H9 (cell line): ENCODE data around the gene CYBRD1. TPM values are rescaled to one million over a fixed set of nuclear protein-coding genes. Genes with fewer than 3 reads are reported as not detected.

Source experiments
- DNase-seq: peaks from one replicate; pipeline ENCODE4 v3.0.0-alpha.2; 2017
- H2AFZ ChIP-seq: one replicate; pipeline ENCODE4 v1.6.1; 2013; ENCODE audit warnings: mild to moderate bottlenecking, low read length, control low read depth, moderate library complexity
- H2AK5ac ChIP-seq: 2 replicates; pipeline ENCODE4 v1.6.1; 2013; ENCODE audit warnings: low read length, control low read depth, mixed read lengths; ENCODE audit not compliant: insufficient read length
- H2BK120ac ChIP-seq: one replicate; pipeline ENCODE4 v1.6.1; 2013; ENCODE audit warnings: low read depth, mild to moderate bottlenecking, low read length, control low read depth, inconsistent platforms; ENCODE audit not compliant: poor library complexity, severe bottlenecking
- H2BK12ac ChIP-seq: 2 replicates; pipeline ENCODE4 v1.6.1; 2013; ENCODE audit warnings: low read length, control low read depth, mixed read lengths, low read depth; ENCODE audit not compliant: insufficient read length
- H2BK15ac ChIP-seq: 2 replicates; pipeline ENCODE4 v1.6.1; 2013; ENCODE audit warnings: low read depth, low read length, control low read depth
- H2BK20ac ChIP-seq: one replicate; pipeline ENCODE4 v1.6.1; 2013; ENCODE audit warnings: low read depth, mild to moderate bottlenecking, low read length, control low read depth, inconsistent platforms; ENCODE audit not compliant: poor library complexity, severe bottlenecking
- H2BK5ac ChIP-seq: 2 replicates; pipeline ENCODE4 v1.6.1; 2013; ENCODE audit warnings: low read length, control low read depth, mixed read lengths; ENCODE audit not compliant: insufficient read length
- H3K14ac ChIP-seq: 2 replicates; pipeline ENCODE4 v1.6.1; 2013; ENCODE audit warnings: low read length, control low read depth; ENCODE audit not compliant: insufficient read depth
- H3K18ac ChIP-seq: 2 replicates; pipeline ENCODE4 v1.6.1; 2013; ENCODE audit warnings: low read depth, mild to moderate bottlenecking, mixed read lengths, low read length, control low read depth; ENCODE audit not compliant: insufficient read length
- H3K23ac ChIP-seq: 2 replicates; pipeline ENCODE4 v1.6.1; 2013; ENCODE audit warnings: low read length, control low read depth, mixed read lengths, low read depth; ENCODE audit not compliant: insufficient read length
- H3K23me2 ChIP-seq: 2 replicates; pipeline ENCODE4 v1.6.1; 2013; ENCODE audit warnings: low read depth, mild to moderate bottlenecking, mixed read lengths, low read length, control low read depth; ENCODE audit not compliant: insufficient read length, poor library complexity, severe bottlenecking
- H3K27ac ChIP-seq: 2 replicates; pipeline ENCODE4 v1.5.1; 2013; ENCODE audit warnings: low read length, control low read depth, mixed read lengths, low read depth; ENCODE audit not compliant: insufficient read length
- H3K27me3 ChIP-seq: 2 replicates; pipeline ENCODE4 v1.6.1; 2013; ENCODE audit warnings: low read length, control low read depth, inconsistent platforms; ENCODE audit not compliant: insufficient read depth
- H3K4ac ChIP-seq: 2 replicates; pipeline ENCODE4 v1.6.1; 2013; ENCODE audit warnings: low read depth, mild to moderate bottlenecking, control low read depth, inconsistent platforms, low read length, moderate library complexity
- H3K4me1 ChIP-seq: 2 replicates; pipeline ENCODE4 v1.6.1; 2013; ENCODE audit warnings: low read length, control low read depth, inconsistent platforms; ENCODE audit not compliant: insufficient read depth
- H3K4me2 ChIP-seq: 2 replicates; pipeline ENCODE4 v1.6.1; 2013; ENCODE audit warnings: low read length, control low read depth, mixed read lengths; ENCODE audit not compliant: insufficient read length, insufficient read depth
- H3K56ac ChIP-seq: 2 replicates; pipeline ENCODE4 v1.6.1; 2013; ENCODE audit warnings: low read depth, mild to moderate bottlenecking, mixed read lengths, low read length, control low read depth; ENCODE audit not compliant: insufficient read length
- H3K79me1 ChIP-seq: 2 replicates; pipeline ENCODE4 v1.6.1; 2013; ENCODE audit warnings: low read depth, mild to moderate bottlenecking, moderate library complexity, low read length, control low read depth, inconsistent platforms; ENCODE audit not compliant: insufficient read depth, poor library complexity, severe bottlenecking
- H3K79me2 ChIP-seq: 2 replicates; pipeline ENCODE4 v1.6.1; 2013; ENCODE audit warnings: low read length, control low read depth, inconsistent platforms; ENCODE audit not compliant: insufficient read depth
- H3K9ac ChIP-seq: 2 replicates; pipeline ENCODE4 v1.6.1; 2013; ENCODE audit warnings: low read length, control low read depth, mixed read lengths; ENCODE audit not compliant: insufficient read length; ENCODE audit errors: extremely low read depth
- H3K9me3 ChIP-seq: one replicate; pipeline ENCODE4 v1.6.1; 2013; ENCODE audit warnings: low read depth, low read length, inconsistent platforms; ENCODE audit not compliant: control insufficient read depth
- H3T11ph ChIP-seq: one replicate; pipeline ENCODE4 v1.6.1; 2013; ENCODE audit warnings: mild to moderate bottlenecking, low read length, control low read depth, inconsistent platforms
- H4K20me1 ChIP-seq: one replicate; pipeline ENCODE4 v1.6.1; 2013; ENCODE audit not compliant: control insufficient read depth, insufficient read length, insufficient read depth
- H4K5ac ChIP-seq: 2 replicates; pipeline ENCODE4 v1.6.1; 2013; ENCODE audit warnings: low read depth, mild to moderate bottlenecking, mixed read lengths, low read length, control low read depth; ENCODE audit not compliant: insufficient read length
- H4K8ac ChIP-seq: replicated peaks from 2 replicates; pipeline ENCODE4 v1.6.1; 2013; ENCODE audit warnings: low read length, control low read depth, mixed read lengths, low read depth; ENCODE audit not compliant: insufficient read length
- H4K91ac ChIP-seq: 2 replicates; pipeline ENCODE4 v1.6.1; 2013; ENCODE audit warnings: low read depth, mild to moderate bottlenecking, moderate library complexity, mixed read lengths, low read length, control low read depth; ENCODE audit not compliant: insufficient read length
- H3K27ac Mint-ChIP-seq, 3 experiments: 2 replicates in 2 of 3; 3 replicates in 1 of 3; pipeline ENCODE4 v1.8.0; 2020 to 2021; ENCODE audit warnings: mixed read lengths in 3 of 3, mild to moderate bottlenecking in 1 of 3, moderate library complexity in 1 of 3
- H3K27me3 Mint-ChIP-seq: 2 replicates; pipeline ENCODE4 v1.8.0; 2021; ENCODE audit warnings: low read depth, mild to moderate bottlenecking, moderate library complexity, mixed read lengths
- H3K36me3 Mint-ChIP-seq, 3 experiments: 2 replicates in 2 of 3; 3 replicates in 1 of 3; pipeline ENCODE4 v1.8.0; 2020 to 2021; ENCODE audit warnings: low read depth in 3 of 3, mixed read lengths in 3 of 3; ENCODE audit not compliant: insufficient read depth in 1 of 3
- H3K4me1 Mint-ChIP-seq, 2 experiments: 2 replicates each; pipeline ENCODE4 v1.8.0; 2020; ENCODE audit warnings: mixed read lengths in 2 of 2
- H3K4me3 Mint-ChIP-seq, 2 experiments: 2 replicates in 1 of 2; 3 replicates in 1 of 2; pipeline ENCODE4 v1.8.0; 2020 to 2021; ENCODE audit warnings: mild to moderate bottlenecking in 2 of 2, mixed read lengths in 2 of 2, moderate library complexity in 1 of 2
- H3K9me3 Mint-ChIP-seq, 2 experiments: 2 replicates in 1 of 2; 3 replicates in 1 of 2; pipeline ENCODE4 v1.8.0; 2020; ENCODE audit warnings: mild to moderate bottlenecking in 2 of 2, mixed read lengths in 2 of 2, moderate library complexity in 1 of 2
- WGBS: extraction: QIAGEN DNeasy Blood & Tissue Kit; methylation state at CpG from one replicate; pipeline ENCODE4 v1.1.7; 2013; ENCODE audit warnings: missing lambda C conversion rate, low lambda C conversion rate, mixed read lengths; ENCODE audit not compliant: insufficient read length; ENCODE audit errors: extremely low coverage; 5-methylcytosine and 5-hydroxymethylcytosine counted together
- long read RNA-seq: library from polyadenylated mRNA; unstranded; transcript quantifications from one replicate; pipeline ENCODE4 v2.0.0, GENCODE V29; 2020
- total RNA-seq: library from RNA; stranded (reverse); gene quantifications from 2 replicates; pipeline ENCODE4 v1.2.1, GENCODE V29; 2021
- TF ChIP-seq, protein P1 (sequence below): fragments of 200-600 bp; sonication (generic); conservative IDR thresholded peaks from 3 replicates; pipeline ENCODE4 v1.8.0; 2021; ENCODE audit warnings: antibody characterized with exemption, mild to moderate bottlenecking

CYBRD1 gene, protein sequence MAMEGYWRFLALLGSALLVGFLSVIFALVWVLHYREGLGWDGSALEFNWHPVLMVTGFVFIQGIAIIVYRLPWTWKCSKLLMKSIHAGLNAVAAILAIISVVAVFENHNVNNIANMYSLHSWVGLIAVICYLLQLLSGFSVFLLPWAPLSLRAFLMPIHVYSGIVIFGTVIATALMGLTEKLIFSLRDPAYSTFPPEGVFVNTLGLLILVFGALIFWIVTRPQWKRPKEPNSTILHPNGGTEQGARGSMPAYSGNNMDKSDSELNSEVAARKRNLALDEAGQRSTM
- 3.6 and 5.4 TPM in 2 replicates for total RNA-seq
- long read RNA-seq, full-length matches to known transcripts = 9 of 11 reads
- long read RNA-seq, partial matches to known transcripts = 0 of 11 reads
- long read RNA-seq, other reads (novel, unspliced or antisense) = 2 of 11 reads

DNA sequence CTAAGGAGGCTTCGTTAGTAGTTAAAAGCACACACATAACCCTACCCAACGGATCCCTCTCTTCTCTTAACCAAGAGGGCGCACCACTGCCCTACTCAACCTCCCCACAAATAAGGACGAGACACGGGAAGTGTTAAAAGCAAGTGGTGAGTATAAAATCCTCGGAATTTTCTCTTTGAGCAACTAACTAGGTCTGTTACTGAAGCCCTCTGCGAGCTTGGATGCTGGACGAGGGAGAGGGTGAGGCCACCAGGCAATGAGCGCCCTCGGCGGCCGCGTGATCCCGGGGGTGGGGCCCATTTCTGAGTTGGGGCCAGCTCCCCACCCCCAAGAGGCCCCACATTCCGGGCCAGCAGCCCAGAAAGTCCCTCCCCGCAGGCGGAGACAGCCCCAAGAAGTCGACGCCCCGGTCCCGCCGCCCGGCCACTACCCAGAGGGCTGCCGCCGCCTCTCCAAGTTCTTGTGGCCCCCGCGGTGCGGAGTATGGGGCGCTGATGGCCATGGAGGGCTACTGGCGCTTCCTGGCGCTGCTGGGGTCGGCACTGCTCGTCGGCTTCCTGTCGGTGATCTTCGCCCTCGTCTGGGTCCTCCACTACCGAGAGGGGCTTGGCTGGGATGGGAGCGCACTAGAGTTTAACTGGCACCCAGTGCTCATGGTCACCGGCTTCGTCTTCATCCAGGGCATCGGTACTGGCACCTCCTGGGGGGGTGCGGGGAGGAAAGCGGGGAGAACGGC is at the start of gene CYBRD1:
CYBRD1 (plus strand) TSS at position 423 of the 736 bp plus-strand sequence; CDS start at position 495, 72 bp downstream.
- no peaks in the 10 kb centered on the region for H3K4me1 ChIP-seq
- no peak within 1 kb of the TSS for H2BK5ac ChIP-seq
- H3K79me2 ChIP-seq = no peaks in the 10 kb centered on the region
- no peaks in the 10 kb centered on the region for H3K79me1 ChIP-seq
- WGBS = no CpG with 5 or more reads among the region's 45 CpGs
- TF ChIP-seq, protein P1, sequence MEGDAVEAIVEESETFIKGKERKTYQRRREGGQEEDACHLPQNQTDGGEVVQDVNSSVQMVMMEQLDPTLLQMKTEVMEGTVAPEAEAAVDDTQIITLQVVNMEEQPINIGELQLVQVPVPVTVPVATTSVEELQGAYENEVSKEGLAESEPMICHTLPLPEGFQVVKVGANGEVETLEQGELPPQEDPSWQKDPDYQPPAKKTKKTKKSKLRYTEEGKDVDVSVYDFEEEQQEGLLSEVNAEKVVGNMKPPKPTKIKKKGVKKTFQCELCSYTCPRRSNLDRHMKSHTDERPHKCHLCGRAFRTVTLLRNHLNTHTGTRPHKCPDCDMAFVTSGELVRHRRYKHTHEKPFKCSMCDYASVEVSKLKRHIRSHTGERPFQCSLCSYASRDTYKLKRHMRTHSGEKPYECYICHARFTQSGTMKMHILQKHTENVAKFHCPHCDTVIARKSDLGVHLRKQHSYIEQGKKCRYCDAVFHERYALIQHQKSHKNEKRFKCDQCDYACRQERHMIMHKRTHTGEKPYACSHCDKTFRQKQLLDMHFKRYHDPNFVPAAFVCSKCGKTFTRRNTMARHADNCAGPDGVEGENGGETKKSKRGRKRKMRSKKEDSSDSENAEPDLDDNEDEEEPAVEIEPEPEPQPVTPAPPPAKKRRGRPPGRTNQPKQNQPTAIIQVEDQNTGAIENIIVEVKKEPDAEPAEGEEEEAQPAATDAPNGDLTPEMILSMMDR = 0 out of 3 replicates have a peak, but pooled peaks have one; percentile 21
- no peak within 1 kb of the TSS for H4K8ac ChIP-seq
- no peak within 1 kb of the TSS for H2AK5ac ChIP-seq
- no peaks in the 10 kb centered on the region for H4K20me1 ChIP-seq
- no peak within 1 kb of the TSS for H2AFZ ChIP-seq
- peak within 1 kb of the TSS; percentile 69 for H3K18ac ChIP-seq
- peak within 1 kb of the TSS; percentile 90 for H3K4me2 ChIP-seq
- Mint-ChIP-seq H3K27ac (peak within 1 kb of the TSS in 2 of 3 experiments; percentile 74 to 88; a peak in 4 of 7 replicates), H3K9me3 (peaks cover 0 to 2% of the 10 kb centered on the region in 2 experiments; a peak in 1 of 5 replicates), H3K27me3 (peaks cover 29% of the 10 kb centered on the region), H3K4me1 (peaks cover 22 to 32% of the 10 kb centered on the region in 2 experiments), H3K4me3 (peak within 1 kb of the TSS; percentile 89 to 97), H3K36me3 (no peaks in the 10 kb centered on the region; a peak in 1 of 7 replicates)
- H3K9ac ChIP-seq = peak within 1 kb of the TSS; percentile 66
- peak; percentile 67 for DNase-seq
- no peaks in the 10 kb centered on the region for H3K9me3 ChIP-seq
- H4K5ac ChIP-seq = no peak within 1 kb of the TSS
- H2BK120ac ChIP-seq = peak within 1 kb of the TSS; percentile 10
- H2BK15ac ChIP-seq = no peak within 1 kb of the TSS; the same call in 1 of the 2 replicates
- peak within 1 kb of the TSS; percentile 82 for H3K14ac ChIP-seq
- peaks cover 11% of the 10 kb centered on the region for H3K23me2 ChIP-seq
- H3K4ac ChIP-seq = no peak within 1 kb of the TSS; the same call in 1 of the 2 replicates
- no peak within 1 kb of the TSS for H4K91ac ChIP-seq
- no peak within 1 kb of the TSS for H3K56ac ChIP-seq
- H3K23ac ChIP-seq = no peak within 1 kb of the TSS
- H2BK20ac ChIP-seq = no peak within 1 kb of the TSS
- no peak within 1 kb of the TSS for H3T11ph ChIP-seq
- no peak within 1 kb of the TSS for H2BK12ac ChIP-seq
- H3K27me3 ChIP-seq = no peaks in the 10 kb centered on the region
- H3K27ac ChIP-seq = no peak within 1 kb of the TSS
